Peyer's patch (tissue), 4 donors: ENCODE measurements around the gene CCDC9B. TPM values are rescaled to one million over a fixed set of nuclear protein-coding genes. Genes with fewer than 3 reads are reported as not detected.

ENCODE experiments used
- DNase-seq, 3 donors: peaks; one replicate each; pipeline ENCODE4 v3.0.0-alpha.2; 2017 to 2019
- H3K27ac ChIP-seq, 4 donors: fragments of 200-600 bp; sonication (generic); one replicate each; pipeline ENCODE4 v1.5.1; 2016 to 2019
- H3K27me3 ChIP-seq, 2 donors: fragments of 200-600 bp; sonication (generic); one replicate each; pipeline ENCODE4 v1.5.1; 2019
- H3K36me3 ChIP-seq, 3 donors: fragments of 200-600 bp; sonication (generic); one replicate each; pipeline ENCODE4 v1.5.1; 2016 to 2019
- H3K4me1 ChIP-seq, 4 donors: fragments of 200-600 bp; sonication (generic); one replicate each; pipeline ENCODE4 v1.5.1; 2016 to 2019
- H3K4me3 ChIP-seq, 4 donors: fragments of 200-600 bp; sonication (generic); 1 replicate in 3 of 4; 2 replicates in 1 of 4; pipeline ENCODE4 v1.5.1; 2016 to 2019; ENCODE audit warnings: mild to moderate bottlenecking in 1 of 4
- H3K9me3 ChIP-seq, 4 donors: fragments of 200-600 bp; sonication (generic); one replicate each; pipeline ENCODE4 v1.5.1; 2016 to 2019; ENCODE audit warnings: mild to moderate bottlenecking in 1 of 4
- POLR2A ChIP-seq, 2 donors: fragments of 450-650 bp; IDR thresholded peaks; one replicate each; pipeline ENCODE4 v1.5.1; 2017; ENCODE audit warnings: antibody characterized with exemption in 2 of 2, mild to moderate bottlenecking in 2 of 2, moderate library complexity in 2 of 2
- total RNA-seq, 4 donors: library from RNA; depleted of rRNA; stranded (reverse); fragments of >200 nt; gene quantifications; one replicate each; pipeline ENCODE4 v1.1.0, GENCODE V29; 2016
- TF ChIP-seq, protein P1 (sequence below), 6 experiments: fragments of 450-650 bp in 4 of 6; fragments of 200-600 bp in 2 of 6; sonication (generic) in 1 of 6; IDR thresholded peaks; one replicate each; pipeline ENCODE4 v1.5.1; 2017 to 2019; ENCODE audit warnings: antibody characterized with exemption in 6 of 6, mild to moderate bottlenecking in 3 of 6, moderate library complexity in 1 of 6

CCDC9B gene
- total RNA-seq, 4 donors from 2014 or later, result 14.4 to 55.6 (median 37.7) TPM

DNA sequence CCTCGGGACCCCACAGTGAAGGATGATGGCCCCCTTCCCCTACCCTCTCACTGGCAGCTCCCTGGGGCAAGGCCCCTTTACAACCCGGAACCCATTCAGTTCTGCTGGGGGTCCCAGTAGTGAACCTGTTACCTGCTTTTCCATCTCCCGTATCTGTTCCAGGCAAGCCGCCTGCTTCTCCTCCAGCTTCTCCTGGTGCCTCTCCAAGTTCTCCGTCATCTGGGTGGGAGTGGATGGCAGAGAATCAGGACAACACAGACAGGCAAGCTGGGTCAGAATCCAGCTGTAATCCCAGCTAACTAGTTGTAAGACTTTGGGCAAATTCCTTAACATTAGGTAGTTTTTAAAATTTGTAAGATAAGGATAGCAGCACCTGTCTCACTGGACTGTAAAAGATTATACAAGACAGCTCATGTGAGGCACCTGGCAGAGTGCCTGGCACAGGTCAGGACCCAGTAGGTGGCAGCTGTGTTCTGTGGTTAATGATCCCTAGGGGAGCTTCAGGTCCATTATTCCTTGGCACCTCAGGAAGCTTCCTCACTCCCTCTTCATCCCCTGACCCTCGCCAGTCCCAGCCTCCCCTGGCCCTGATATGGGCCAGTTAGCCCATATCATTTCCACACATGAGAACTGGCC, 51.5 kb downstream of the CCDC9B start:
- peaks cover 0 to 13% (median 0%) of the 10 kb centered on the region in 4 donors for H3K4me1 ChIP-seq
- H3K36me3 ChIP-seq, result no peaks in the 10 kb centered on the region
- H3K27me3 ChIP-seq, result no peaks in the 10 kb centered on the region
- no peak overlapping the region for H3K27ac ChIP-seq
- TF ChIP-seq POLR2A (IDR thresholded peaks at IDR 0.05), result no peak
- TF ChIP-seq, protein P1, sequence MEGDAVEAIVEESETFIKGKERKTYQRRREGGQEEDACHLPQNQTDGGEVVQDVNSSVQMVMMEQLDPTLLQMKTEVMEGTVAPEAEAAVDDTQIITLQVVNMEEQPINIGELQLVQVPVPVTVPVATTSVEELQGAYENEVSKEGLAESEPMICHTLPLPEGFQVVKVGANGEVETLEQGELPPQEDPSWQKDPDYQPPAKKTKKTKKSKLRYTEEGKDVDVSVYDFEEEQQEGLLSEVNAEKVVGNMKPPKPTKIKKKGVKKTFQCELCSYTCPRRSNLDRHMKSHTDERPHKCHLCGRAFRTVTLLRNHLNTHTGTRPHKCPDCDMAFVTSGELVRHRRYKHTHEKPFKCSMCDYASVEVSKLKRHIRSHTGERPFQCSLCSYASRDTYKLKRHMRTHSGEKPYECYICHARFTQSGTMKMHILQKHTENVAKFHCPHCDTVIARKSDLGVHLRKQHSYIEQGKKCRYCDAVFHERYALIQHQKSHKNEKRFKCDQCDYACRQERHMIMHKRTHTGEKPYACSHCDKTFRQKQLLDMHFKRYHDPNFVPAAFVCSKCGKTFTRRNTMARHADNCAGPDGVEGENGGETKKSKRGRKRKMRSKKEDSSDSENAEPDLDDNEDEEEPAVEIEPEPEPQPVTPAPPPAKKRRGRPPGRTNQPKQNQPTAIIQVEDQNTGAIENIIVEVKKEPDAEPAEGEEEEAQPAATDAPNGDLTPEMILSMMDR (IDR thresholded peaks at IDR 0.05), result peak in 3 of 6 experiments; percentile 37 to 45 (median 39)
- no peaks in the 10 kb centered on the region for H3K9me3 ChIP-seq
- H3K4me3 ChIP-seq, result no peak overlapping the region
- DNase-seq, result peak in 2 of 3 donors; percentile 76 to 77

DNA sequence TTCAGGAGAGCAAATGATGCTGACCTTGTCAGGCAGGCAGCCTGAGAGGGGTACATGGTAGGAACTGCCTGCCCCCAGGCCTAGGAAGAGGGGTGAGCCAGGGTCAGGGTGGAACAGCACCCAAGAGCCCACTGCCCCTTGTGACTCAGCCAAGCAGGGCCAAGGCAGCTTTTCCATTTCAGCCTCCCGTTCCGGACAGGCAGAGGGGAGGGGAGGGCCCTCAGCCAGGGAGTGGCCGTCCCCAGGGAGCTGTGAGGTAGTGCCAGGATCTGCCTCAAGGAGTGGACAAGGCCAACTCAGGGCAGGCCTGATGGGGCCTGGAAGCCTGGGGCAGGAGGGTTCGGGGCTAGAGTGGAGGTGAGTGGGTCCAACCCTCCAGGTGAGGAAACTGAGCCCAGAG, 52.8 kb downstream of the CCDC9B start:
- Histone ChIP-seq H3K4me3 (no peak overlapping the region), H3K36me3 (no peaks in the 10 kb centered on the region), H3K27ac (no peak overlapping the region), H3K4me1 (peaks cover 0 to 20% (median 4%) of the 10 kb centered on the region in 4 donors), H3K9me3 (no peaks in the 10 kb centered on the region), H3K27me3 (peaks cover 0 to 6% of the 10 kb centered on the region in 2 donors)
- no peak for TF ChIP-seq POLR2A (IDR thresholded peaks at IDR 0.05)
- TF ChIP-seq, protein P1 (IDR thresholded peaks at IDR 0.05), result no peak
- DNase-seq, result no peak

DNA sequence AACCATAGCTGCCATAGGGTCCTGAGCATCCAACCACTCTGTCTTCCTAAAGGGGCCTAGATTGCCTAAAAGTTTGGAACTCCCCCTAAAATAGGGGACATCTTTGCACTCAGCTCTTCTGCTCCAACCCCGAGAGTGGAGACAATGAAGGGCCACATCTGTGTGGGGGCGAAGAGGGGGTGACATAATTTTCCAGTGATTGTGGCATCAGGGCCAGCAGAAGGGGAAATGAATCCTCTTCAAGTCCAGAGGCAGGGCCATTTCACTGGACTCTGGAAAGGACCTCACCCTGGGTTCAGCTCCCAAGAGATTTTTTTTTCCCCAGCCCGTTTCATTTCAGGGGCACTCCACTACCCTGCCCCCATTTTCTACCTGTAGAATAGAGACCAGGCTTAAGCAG, 53.2 kb downstream of the CCDC9B start:
- no peaks in the 10 kb centered on the region for H3K9me3 ChIP-seq
- no peak for DNase-seq
- no peak overlapping the region for H3K27ac ChIP-seq
- no peaks in the 10 kb centered on the region for H3K36me3 ChIP-seq
- H3K4me3 ChIP-seq, result no peak overlapping the region
- H3K27me3 ChIP-seq, result peaks cover 0 to 11% of the 10 kb centered on the region in 2 donors
- TF ChIP-seq POLR2A (IDR thresholded peaks at IDR 0.05), result no peak
- TF ChIP-seq, protein P1 (IDR thresholded peaks at IDR 0.05), result no peak
- peaks cover 0 to 25% (median 6%) of the 10 kb centered on the region in 4 donors for H3K4me1 ChIP-seq

DNA sequence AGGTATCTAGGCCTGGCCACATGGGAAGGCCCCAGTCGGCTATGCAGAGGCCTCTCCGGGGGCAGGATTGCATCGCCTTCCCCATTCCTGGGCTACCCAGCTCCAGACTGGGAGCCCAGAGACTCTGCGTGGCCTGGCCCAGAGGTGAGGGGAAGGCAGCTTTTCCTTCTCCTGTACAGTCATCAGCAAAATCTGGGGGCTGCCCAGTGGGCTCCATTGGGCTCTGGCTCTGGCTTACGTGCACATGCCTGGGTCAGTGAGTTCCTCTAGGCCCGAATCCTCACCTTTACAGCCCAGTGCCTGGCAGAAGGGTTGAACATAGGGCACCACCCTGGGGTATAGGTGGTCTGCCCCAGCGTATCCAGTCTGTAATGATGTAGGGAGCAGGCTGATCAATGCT, 53.9 kb downstream of the CCDC9B start:
- H3K9me3 ChIP-seq, result no peaks in the 10 kb centered on the region
- no peaks in the 10 kb centered on the region for H3K36me3 ChIP-seq
- TF ChIP-seq, protein P1 (IDR thresholded peaks at IDR 0.05), result no peak
- TF ChIP-seq POLR2A (IDR thresholded peaks at IDR 0.05), result no peak
- H3K27me3 ChIP-seq, result peaks cover 0 to 18% of the 10 kb centered on the region in 2 donors
- H3K27ac ChIP-seq, result no peak overlapping the region
- H3K4me1 ChIP-seq, result peaks cover 0 to 32% (median 9%) of the 10 kb centered on the region in 4 donors
- no peak overlapping the region for H3K4me3 ChIP-seq
- DNase-seq, result no peak

DNA sequence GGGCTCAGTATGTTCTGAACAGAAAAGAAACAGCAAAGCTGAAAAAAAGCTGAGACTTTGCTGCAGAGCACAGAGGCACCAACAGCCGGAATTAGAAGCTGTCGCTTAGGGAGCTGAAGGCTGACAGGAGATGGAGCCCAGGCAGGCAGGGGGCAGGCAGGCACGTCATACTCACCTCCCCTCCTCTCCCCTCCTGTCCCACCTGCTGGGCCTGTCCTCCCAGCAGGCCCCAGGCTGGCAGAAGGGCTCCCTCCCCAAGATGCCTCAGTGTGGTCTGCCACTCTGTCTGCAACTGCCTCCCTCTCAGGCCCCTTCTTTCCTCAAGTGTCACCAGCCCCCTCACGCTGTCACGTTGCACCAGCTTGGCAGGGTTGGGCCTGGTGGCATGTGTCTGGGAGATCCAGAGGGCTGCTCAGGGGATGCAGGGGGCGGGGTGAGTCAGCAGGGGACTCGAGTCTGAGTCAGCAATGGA, 54.6 kb downstream of the CCDC9B start:
- no peaks in the 10 kb centered on the region for H3K9me3 ChIP-seq
- TF ChIP-seq, protein P1 (IDR thresholded peaks at IDR 0.05), result no peak
- TF ChIP-seq POLR2A (IDR thresholded peaks at IDR 0.05), result no peak
- DNase-seq, result no peak

More for the DNA sequence above, 54.6 kb downstream of the CCDC9B start:
- Histone ChIP-seq H3K4me3 (no peak overlapping the region), H3K4me1 (peaks cover 0 to 32% (median 11%) of the 10 kb centered on the region in 4 donors), H3K36me3 (no peaks in the 10 kb centered on the region), H3K27me3 (peaks cover 0 to 25% of the 10 kb centered on the region in 2 donors), H3K27ac (no peak overlapping the region)
